Suppressor macrophage (primary cell): ENCODE data around the gene TTC28.
A peak's percentile ranks its signal among the peaks of the same experiment; 100 is the strongest.

Source experiments
- DNase-seq, 4 experiments: peaks; one replicate each; pipeline ENCODE4 v3.0.0-alpha.2; 2020 to 2022

Gene TTC28

DNA sequence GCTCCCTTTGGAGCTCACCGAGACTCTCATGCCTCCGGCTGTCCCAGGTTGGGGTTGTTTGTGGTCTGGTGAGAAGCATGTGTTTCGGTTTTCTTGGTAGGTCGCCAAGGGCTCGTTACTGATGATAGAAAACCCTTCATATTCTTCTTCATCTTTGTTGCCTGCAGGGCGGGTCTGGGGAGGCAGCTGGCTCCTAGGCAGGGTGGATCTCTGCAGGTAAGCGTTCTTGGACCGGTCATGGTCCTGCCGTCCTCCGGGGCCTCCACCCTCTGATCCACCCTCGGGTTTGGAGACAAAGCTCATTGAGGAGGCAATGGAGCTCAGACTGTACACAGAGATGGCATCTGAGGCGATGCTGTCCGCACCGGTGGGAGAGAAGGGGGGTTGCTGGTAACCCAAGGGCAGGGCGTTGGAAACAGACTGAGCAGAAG is 696.3 kb downstream of the TTC28 start:
- no peak for DNase-seq

DNA sequence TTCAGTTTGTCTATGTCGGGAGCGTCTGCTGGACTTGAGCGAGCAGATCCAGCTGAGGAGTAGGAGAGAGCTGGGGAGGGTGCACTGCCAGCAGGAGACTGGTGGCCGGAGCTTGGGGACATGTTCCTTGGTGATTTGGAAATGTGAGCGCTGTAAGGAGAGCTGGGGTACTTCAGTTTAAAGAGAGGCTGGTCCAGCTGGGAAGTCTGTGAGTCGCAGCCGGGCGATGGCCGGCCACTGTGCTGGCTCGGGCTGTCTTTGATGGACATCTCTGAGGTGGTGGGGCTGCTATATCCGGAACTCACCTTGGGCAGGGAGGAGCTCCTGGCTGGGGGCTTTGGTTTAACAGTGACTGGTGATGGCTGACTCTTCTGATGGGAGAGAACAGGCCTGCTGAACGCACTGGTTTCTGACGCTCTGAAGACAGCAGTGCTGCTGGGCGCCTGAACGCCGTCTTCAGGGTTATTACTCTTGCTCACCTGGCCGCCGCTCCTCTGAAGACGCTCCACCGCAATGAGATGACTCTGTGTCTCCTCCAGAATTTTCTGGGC is 696.9 kb downstream of the TTC28 start:
- no peak for DNase-seq

DNA sequence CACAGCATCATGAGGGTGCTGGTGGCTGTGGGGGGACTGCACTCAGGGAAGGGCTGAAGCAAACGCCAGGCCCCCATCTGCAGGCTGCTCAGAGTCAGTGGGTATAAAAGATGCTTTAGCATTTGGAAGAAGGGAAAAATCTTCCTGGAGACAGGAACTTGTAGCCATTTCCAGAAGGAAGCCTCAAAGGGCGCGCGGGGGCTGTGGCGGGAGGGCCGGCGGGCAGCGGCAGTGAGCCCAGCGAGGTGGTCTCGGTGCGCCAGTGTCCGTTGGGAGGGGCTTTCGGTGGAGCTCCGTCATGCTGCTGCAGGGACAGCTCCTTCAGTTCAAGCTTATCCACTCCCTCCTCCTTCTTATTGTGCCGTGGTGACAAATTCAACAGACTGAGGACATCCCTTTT is 697.5 kb downstream of the TTC28 start:
- no peak for DNase-seq

DNA sequence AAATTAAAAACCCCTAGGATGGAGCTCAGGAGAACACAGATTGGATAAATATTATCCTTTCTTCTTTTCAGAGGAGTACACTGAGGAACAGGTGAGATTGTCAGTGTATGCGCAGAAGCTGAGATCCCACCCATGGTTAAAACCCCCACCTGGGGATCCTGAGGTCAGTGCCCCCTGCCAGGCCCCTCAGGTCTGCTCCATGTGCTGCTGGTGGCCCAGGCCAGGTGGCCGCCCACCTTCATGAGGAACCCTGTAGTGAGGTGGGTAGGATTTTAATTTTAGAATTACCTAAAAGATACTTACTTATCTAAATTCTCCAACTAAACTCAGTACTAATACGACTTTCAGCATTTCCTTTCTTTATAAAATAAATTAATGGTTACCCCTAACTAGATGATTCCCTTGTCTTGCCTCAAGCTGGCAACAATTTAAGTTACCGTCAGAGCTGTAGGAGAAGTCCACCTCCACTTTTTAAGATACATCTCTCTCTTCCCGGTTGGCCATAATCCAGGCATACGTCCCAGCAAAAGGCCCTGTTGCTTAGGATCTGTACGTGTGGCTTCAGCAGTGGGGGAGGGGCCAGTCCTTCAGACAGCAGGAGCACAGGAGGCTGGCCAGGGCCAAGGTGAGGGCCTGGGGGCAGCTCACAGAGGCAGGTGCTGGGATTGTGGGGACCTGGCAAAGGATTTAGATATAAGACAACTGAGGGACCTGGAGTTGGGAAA is 699.1 kb downstream of the TTC28 start:
- no peak for DNase-seq

DNA sequence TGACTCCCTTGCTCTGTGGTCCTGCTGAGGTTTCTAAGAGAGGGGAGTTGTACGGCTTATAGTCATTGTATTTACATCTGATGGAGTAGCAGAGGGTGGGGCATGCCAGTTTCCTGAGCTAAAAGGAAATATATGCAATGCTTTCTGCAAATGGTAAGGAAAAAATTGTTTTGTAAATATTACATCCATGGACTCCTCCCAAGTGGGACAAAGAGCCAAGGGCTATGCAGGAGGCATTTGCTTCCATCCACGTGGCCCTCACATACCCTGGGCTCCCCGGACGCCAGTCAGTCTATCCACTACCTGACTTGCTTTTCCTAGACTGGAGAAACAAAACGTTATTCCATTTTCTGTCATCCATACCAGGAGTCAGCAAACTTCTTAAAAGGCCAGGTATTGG is 700.8 kb downstream of the TTC28 start:
- no peak for DNase-seq

DNA sequence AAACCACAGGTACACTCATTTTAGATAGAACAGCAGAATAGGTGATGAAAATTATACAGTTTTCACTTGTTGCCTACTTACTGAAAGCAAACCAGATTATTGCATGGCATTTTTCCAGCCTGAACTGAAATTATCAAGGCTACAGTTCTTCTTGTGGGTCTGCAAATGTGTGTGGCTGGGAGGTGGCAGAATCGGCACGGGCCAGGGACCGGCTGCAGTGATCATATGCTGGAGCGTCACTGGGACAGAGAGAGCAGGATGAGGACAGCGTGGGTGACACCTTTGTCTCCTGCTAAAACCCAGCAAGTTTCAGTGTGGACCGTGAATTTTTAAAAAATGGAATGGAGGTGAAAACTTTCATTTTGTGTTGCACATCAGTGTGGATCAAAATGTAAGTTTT is 701.3 kb downstream of the TTC28 start:
- no peak for DNase-seq

DNA sequence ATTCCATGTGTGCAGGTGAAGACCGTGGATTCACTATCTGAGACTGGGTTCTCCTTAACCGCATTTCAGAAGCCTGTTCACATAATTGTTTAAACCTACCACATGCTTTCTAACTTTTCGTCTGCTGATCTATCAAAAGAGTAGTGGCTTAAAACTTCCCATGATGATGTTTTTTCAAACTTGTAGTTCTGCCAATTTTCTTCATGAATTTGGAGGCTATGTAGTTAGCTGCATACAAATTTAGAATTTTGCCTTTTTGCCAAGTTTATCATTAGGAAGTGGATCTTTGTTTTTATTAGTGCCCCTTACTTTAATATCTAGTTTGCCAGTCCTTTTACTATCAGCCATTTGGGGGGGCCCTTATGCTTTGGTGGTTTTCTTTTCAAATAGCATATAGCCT is 703.1 kb downstream of the TTC28 start:
- no peak for DNase-seq

DNA sequence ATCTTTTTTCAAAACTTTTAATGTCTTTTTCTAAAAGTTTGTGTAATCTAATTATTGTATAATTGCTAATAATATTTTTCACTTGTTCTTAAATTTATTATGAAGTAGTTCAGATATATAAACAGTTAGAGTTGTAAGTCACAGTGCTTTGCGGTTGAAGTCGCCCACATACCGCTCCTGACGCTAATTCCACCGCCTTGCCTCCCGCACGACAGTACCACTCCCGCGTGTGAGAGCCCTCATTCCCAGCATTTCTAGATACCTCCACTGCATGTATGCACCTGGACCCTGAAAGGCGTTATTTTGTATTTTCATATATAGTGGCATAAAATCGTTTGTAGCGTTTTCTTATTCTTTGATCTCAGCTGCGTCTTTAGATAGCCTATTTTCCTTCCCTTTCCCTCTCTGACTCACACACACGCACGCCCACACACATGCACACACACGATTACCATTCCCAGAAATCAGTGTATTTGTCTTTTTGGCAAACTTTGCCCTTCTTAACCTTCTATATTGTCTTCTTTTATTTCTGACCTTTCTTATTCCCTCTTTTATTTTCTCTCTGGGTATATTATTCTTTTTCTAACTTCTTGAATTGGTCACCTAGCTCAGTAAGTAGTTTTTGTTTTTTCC is 704.1 kb downstream of the TTC28 start:
- DNase-seq, result peak in 3 of 4 experiments; percentile 17 to 44 (median 30)

DNA sequence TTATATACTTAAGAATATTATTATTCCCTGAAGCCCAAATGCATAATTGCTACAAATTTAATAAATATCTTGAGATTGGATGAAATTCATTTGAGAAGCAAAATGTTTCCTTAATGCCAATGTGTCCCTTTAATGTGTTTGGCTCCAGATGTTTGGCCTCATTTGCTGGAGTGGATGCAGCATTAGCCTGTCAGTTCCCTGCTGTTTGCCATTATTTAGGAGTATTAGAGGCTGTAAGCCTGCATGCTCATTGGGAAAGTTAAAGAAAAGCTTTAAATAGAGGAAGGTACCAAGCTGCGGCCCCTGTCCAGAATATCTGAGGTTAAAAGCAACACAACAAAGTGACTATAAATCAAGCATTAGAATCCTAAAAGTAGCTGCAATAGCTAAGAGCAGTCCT is 705.8 kb downstream of the TTC28 start:
- no peak for DNase-seq

DNA sequence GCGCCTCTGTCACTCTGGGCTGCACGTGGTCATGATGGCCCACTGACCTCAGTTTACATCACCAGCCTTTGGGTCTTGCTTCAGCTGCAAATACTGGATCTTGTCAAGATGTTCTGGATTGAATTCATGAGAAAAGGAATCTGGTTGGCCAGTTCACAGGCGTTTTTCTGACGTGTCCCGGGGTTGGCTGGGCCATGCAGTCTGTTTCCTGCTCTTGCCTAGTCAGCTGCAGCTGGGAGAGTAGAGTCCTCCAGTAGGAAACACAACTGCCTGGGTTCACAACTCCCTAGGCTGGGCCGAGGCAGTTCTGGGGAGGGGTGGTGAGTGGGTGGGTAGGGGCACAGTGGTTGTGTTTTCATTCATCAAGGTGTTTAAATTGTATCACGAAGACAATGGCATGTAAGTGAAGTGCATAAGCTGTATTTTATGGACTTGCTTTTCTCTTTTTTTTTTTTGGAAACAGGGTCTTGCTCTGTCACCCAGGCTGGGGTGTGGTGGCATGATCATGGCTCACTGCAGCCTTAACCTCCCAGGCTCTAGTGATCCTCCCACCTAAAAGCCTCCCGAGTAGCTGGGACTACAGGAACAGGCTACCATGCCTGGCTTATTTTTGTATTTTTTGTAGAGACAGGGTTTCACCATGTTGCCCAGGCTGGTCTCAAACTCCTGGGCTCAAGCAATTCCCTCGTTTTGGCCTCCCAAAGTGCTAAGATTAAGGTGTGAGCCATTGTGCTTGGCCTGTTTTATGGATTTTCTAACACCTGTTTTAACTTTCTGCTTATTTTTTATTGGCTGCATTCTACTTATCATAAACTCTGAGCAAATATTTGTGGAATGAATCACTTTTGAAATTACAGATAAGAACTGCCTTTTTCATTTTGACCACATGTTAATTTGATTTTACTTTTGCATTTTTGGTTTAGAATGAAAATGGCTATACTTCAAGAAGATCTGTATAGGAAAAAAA is 706.6 kb downstream of the TTC28 start:
- DNase-seq, result no peak

DNA sequence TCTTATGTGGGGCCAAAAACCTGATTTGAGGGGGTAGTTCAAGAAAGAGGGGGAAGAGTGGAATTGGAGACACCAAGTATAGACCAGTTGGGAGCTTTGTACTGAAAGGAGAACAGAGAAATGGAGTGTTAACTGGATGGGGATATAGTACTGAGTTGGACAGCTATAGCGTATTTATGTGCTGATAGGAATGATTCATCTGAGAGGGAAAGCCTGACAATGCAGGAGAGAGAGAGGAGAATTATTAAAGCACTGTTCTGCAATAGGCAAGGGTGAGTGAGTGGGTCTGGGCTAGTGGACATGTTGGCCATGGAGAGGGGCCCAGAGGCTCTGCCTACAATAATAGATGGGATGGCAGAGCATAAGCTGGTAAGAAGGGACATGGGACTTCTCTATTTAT is 707.7 kb downstream of the TTC28 start:
- DNase-seq, result no peak

DNA sequence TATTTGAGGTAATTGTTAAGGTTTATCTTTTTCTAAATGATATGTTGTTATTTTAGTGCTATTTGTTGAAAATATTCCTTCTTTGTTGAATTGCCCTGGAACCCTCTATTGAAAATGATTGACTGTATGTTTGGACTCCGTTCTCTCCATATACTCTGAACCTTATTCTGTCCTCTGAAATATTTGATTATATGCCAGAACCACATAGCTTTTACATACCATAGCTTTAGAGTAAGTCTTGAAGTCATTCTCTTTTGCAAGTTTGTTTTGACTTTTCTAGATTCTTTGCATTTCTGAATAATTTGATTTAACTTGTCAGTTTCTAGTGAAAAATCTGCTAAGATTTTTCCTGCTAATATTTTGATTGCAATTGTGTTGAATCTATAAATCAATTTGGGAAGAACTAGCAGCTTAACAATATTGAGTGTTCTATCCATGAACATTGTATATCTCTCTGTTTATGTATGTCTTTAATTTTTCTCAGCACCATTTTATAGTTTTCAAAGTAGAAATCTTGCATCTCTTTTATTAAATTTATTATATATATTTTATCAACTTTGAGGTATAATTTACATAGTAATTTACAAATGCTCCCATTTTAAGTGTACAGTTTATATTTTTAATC is 708.9 kb downstream of the TTC28 start:
- DNase-seq, result no peak

DNA sequence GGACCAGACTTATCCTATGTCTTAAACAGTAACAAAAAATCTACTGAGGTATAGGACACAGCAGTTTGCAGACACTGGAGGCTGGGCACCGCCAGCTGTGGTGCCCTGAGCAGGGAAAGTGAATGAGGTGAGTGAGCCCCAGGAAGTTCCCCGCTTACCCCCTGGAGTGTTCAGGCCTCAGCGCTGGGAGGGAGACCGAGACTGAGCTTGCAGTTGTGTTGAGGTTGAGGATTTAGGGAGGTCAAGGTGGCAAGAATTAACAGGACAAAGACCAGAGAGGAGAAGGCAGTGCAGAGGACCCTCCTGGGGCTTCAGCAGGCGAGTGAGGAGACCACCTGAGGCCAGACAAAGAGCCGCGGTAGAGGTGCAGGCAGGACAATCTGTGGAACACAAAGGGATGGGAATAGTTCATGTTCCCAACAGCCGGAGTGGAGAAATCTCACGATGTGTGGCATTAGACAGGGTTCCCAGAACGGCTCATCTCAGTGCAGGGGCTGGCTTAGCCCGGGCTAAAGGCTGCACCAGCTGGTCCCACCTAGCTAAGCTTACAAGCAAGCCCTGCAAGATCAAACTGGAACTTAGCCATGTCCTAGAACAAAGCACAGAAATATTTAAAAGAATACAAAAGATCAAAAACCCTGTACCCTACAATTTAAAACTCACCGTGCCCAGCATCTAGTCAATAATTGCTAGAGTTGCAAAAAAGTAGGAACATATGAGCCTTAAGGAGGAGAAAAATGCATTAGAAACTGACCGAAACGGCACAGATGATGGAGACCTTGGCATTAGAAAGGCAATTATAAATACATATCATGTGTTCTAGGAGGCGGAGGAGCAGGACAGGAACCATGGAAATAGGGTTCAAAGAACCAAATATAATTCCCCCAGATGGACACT is 713.2 kb downstream of the TTC28 start:
- no peak for DNase-seq

DNA sequence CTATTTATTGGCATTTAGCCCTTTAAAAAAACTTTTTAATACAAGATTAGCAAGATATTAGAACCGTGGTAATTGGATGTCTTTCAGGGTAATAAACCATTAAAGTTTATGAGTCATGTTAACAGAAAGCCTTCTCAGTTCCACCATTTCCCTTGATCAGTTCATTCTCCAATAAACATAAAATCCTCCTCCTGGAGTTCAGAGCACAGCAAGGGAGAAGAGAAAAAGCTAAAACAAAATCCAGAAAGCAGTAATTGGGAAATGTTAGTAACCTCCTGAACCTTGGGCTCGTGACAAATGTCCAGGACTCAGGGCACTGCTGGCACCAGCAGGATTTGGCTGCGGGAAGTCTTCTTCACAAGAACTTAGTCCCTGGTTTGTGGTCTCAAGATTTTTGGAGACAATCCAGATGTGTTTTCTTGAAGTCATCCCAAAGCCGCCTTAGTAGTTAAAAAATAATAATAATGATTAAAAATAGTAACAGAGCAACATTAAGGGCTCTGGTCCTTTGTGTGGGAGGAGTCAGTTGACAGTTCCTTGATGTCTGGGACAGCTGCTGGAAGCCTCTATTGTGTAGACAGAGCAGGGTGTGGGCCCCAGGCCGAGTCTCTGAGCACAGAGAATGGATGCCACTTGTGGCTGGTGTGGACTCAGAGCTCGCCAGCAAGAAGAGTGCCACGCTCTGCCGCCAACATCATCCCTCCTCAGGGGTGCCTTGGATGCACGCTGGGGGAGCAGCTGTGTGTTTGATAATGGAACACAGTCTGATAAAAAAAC is 717.2 kb downstream of the TTC28 start:
- no peak for DNase-seq

DNA sequence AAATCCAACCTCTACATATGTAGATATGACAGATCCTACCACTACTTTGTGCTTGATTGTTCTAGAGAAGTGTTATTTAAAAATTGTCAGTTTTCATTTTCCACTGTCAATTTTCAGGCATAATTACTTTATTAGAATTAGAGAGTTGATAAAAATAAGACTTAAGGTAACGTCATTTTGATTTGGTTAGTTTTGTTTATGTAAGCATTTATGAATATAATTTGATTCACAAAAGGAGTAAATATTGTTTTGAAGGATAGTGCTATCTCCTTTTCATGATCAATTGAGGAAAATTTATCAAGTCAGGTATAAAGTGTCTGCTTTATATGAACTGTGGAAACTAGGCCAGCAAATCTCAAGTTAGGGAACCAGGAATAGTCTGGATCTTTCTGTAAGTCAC is 718.0 kb downstream of the TTC28 start:
- no peak for DNase-seq

DNA sequence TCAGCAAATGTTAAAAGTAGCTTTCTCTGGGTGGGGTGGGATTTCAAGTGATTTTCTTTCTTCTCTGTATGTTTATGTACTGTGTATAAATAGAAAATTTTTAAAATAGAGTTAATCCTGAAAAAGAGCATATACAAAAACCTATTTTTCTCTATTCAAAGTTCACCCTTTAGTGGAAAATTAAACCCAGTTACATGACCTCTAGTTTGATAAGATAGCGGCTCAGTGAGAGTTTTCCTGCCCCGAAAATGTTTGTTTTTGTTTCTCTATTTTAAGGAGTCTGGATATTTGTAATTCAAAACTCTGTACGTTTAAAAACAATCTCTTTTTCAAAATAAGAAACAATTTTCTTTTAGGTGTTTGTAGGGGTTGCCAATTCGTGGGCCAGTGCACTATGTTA is 718.5 kb downstream of the TTC28 start:
- DNase-seq, result no peak

DNA sequence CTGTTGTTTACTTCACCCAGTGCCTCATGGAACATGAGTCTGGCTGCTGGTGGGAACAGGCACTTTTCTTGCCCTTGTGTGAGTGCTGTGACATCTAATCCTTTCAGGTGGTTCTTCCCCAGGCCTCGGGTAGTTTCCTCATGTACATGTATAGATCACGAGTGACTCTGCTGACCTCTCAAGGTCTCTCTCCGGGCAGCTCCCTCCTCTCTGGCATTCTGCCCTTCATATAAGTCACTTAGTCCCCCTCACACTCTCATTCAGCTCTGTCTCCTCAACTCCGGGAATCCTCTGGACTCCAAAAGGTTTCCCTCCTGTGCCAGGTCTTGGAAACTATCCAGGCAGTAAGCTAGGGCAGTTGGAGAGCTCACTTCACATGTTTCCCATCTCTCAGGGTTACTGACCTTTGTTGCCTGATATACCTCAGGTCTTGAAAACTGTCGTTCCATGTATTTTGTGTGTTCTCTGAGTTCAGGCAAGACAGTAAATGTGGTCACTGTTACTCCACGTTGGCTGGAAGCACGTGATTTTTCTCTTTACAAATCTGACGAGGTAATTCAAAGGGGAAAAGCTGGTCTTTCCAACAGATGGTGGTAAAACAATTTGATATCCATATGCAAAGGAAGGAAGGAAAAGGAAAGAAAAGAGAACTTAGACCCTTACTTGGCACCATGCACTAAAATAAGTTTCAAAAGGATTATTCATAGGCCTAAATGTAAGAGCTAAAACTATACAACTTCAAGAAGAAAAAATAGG is 720.1 kb downstream of the TTC28 start:
- DNase-seq, result no peak

DNA sequence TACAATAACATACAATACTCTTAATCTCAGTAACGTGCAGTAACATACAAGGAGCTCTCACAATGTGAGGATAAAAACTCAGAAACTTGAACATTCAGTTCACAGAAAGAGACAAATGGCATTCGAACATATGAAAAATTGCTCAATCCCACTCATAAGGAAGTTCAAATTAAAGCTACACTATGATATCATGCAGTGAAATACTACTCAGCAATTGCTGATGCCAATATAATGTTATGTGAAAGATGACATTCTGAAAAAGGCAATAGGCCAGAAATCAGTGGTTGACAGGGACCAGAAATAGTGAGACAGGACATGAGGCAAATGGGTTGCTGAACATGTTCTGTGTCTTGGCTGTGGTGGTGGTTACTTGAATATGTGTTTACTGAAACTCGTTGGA is 726.9 kb downstream of the TTC28 start:
- DNase-seq, result peak; percentile 11 to 83 (median 60)

DNA sequence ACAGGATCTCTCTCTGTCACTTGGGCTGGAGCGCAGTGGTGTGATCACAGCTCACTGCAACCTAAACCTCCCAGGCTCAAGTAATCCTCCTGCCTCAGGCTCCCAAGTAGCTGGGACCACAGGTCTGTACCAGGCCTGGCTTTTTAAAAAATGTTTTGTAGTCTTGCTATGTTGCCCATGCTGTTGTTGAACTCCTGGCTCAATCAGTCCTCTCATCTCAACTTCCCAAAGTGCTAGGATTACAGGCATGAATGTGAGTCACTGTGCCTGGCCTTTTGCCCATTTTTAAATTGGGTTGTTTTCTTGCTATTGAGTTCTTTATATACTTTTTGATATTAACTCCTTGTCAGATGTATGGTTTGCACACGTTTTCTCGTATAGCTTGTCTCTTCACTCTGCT is 727.5 kb downstream of the TTC28 start:
- DNase-seq, result peak; percentile 58 to 71 (median 64)

DNA sequence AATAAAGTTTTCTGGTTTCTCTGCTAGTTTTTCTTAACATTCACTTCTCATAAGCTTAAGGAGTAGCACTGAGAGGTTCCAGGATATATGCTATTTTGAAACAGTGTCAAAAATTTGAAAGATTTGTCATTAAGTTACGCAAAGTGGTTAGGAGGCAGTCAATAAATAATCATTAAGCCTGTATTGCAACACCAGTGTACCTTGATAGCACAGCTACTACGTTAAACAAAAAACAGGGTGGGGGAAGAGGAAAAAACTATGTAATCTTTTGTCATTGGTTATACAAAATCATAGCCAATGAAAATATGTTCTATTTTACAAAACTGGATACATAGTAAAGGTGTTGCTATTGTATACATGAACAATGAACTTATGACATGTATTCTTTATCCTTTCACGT is 730.2 kb downstream of the TTC28 start:
- no peak for DNase-seq
